GM12878 (cell line): ENCODE results near the gene MRPS23. TPM values are rescaled to one million over a fixed set of nuclear protein-coding genes. Genes with fewer than 3 reads are reported as not detected.

Source experiments
- ATAC-seq: fragments of 200-7000 bp; cut with Tn5 transposase; 3 replicates; pipeline ENCODE4 v1.9.1; 2020; ENCODE audit warnings: mild to moderate bottlenecking, moderate library complexity
- BruUV-seq: library from RNA; stranded (reverse); fragments of 400-500 nt; replicated peaks from 2 replicates; lab custom pipeline; 2021; lab: Mats Ljungman, UMichigan
- CTCF ChIA-PET: fragments of 300-600 bp; sonication (Branson Sonifier 250); formaldehyde crosslinking; extraction: SDS; loops from one replicate; lab custom pipeline; 2021; ENCODE audit warnings: inconsistent platforms; lab: Yijun Ruan, JAX
- POLR2A ChIA-PET: fragments of 350-600 bp; formaldehyde crosslinking; extraction: SDS; loops from one replicate; lab custom pipeline; 2021; ENCODE audit warnings: inconsistent platforms; lab: Charles Lee
- RAD21 ChIA-PET: fragments of 300-600 bp; sonication (Branson Sonifier 250); formaldehyde crosslinking; loops from one replicate; lab custom pipeline; 2023; ENCODE audit warnings: antibody characterized with exemption; ENCODE audit not compliant: unreplicated experiment; lab: Charles Lee
- SMC1A ChIA-PET: fragments of 300-600 bp; sonication (Branson Sonifier 250); formaldehyde crosslinking; loops from one replicate; lab custom pipeline; 2023; ENCODE audit not compliant: unreplicated experiment, uncharacterized antibody; lab: Charles Lee
- DNase-seq: peaks from one replicate; pipeline ENCODE4 v3.0.0-alpha.2; 2011; ENCODE audit warnings: low read depth, low spot score
- FAIRE-seq: peaks from 3 replicates; lab custom pipeline; 2011; peaks lifted over from hg19 to GRCh38; lab: Jason Lieb, UNC
- H2AFZ ChIP-seq: 2 replicates; pipeline ENCODE4 v1.6.0; 2011; ENCODE audit warnings: low read depth, low read length, control low read depth; ENCODE audit not compliant: control insufficient read depth
- H3K27ac ChIP-seq: 2 replicates; pipeline ENCODE4 v1.5.1; 2011; ENCODE audit warnings: control low read depth; ENCODE audit not compliant: control insufficient read depth, insufficient read depth
- H3K27me3 ChIP-seq, 2 experiments: replicated peaks in 1 of 2; 2 replicates each; pipeline versions ENCODE4 v1.6.0 to v1.6.1; 2011; ENCODE audit warnings: low read length in 1 of 2; ENCODE audit not compliant: control insufficient read depth in 2 of 2, insufficient read depth in 2 of 2
- H3K36me3 ChIP-seq, 2 experiments: 2 replicates each; pipeline ENCODE4 v1.5.1; 2011; ENCODE audit warnings: low read length in 1 of 2; ENCODE audit not compliant: control insufficient read depth in 2 of 2, insufficient read depth in 2 of 2
- H3K4me1 ChIP-seq: 2 replicates; pipeline ENCODE4 v1.6.1; 2011; ENCODE audit warnings: mild to moderate bottlenecking, low read length, moderate library complexity, mixed read lengths; ENCODE audit not compliant: control insufficient read depth, insufficient read depth
- H3K4me2 ChIP-seq: 2 replicates; pipeline ENCODE4 v1.6.0; 2011; ENCODE audit warnings: control low read depth; ENCODE audit not compliant: control insufficient read depth, insufficient read depth
- H3K4me3 ChIP-seq: fragments of 200-600 bp; sonication (generic); 2 replicates; pipeline ENCODE4 v1.5.1; 2016
- H3K79me2 ChIP-seq: 2 replicates; pipeline ENCODE4 v1.6.0; 2011; ENCODE audit warnings: low read length; ENCODE audit not compliant: control insufficient read depth, insufficient read depth
- H3K9ac ChIP-seq: 2 replicates; pipeline ENCODE4 v1.8.0; 2011; ENCODE audit warnings: low read length, control low read depth, mixed read lengths; ENCODE audit not compliant: control insufficient read depth, insufficient read depth
- H3K9me3 ChIP-seq: replicated peaks from 3 replicates; pipeline ENCODE4 v1.5.1; 2011; ENCODE audit warnings: mild to moderate bottlenecking, low read length; ENCODE audit not compliant: control insufficient read depth, insufficient read depth
- H4K20me1 ChIP-seq: 2 replicates; pipeline ENCODE4 v1.6.0; 2011; ENCODE audit not compliant: control insufficient read depth, insufficient read depth
- BMI1 ChIP-seq: fragments of 450-650 bp; IDR thresholded peaks from 2 replicates; pipeline ENCODE4 v1.6.1; 2016; ENCODE audit warnings: mild to moderate bottlenecking, moderate library complexity, borderline replicate concordance
- HDAC6 ChIP-seq: fragments of 200-600 bp; sonication (generic); IDR thresholded peaks from one replicate; pipeline ENCODE4 v1.8.0; 2017; ENCODE audit warnings: antibody characterized with exemption; ENCODE audit not compliant: unreplicated experiment
- WGBS: methylation state at CpG from one replicate; pipeline ENCODE4 v1.1.6; 2016; ENCODE audit warnings: low lambda C conversion rate; ENCODE audit not compliant: insufficient replicate concordance, insufficient coverage; ENCODE audit errors: missing lambda C conversion rate; 5-methylcytosine and 5-hydroxymethylcytosine counted together
- in situ Hi-C: fragments of 300-500 bp; cut with MboI; formaldehyde crosslinking; loops from 9 replicates; pipeline ENCODE4 v1.14.3; 2018; ENCODE audit warnings: mixed read lengths
- intact Hi-C: fragments of 100-400 bp; cut with micrococcal nuclease; formaldehyde crosslinking; loops from one replicate; pipeline ENCODE4 v1.14.2; 2022; ENCODE audit not compliant: unreplicated experiment
- polyA plus RNA-seq, 11 experiments: library from polyadenylated mRNA; depleted of rRNA in 4 of 11; unstranded in 6 of 11; stranded (reverse) in 5 of 11; fragments of >200 nt; fragmentation: Nextera tagmentation in 4 of 11; fragmentation: Illumina TruSeq in 1 of 11; extraction: Ambion mirVana in 4 of 11; extraction: Trizol in 1 of 11; gene quantifications; 1 replicate in 1 of 11; 2 replicates in 10 of 11; pipeline versions ENCODE4 v1.2.1 to v1.2.3, GENCODE V29; 2011 to 2016; ENCODE audit warnings: inconsistent platforms in 2 of 11, missing spikeins in 2 of 11, low read depth in 1 of 11
- total RNA-seq, 4 experiments: library from RNA; depleted of rRNA in 3 of 4; stranded (reverse); fragments of >200 nt in 3 of 4; fragmentation: Illumina TruSeq in 1 of 4; extraction: Trizol in 1 of 4; gene quantifications; 2 replicates each; pipeline versions ENCODE4 v1.2.1 to v1.2.3, GENCODE V29; 2013 to 2021
- TF ChIP-seq, protein P1 (sequence below): fragments of 450-650 bp; IDR thresholded peaks from 2 replicates; pipeline ENCODE4 v1.6.1; 2017; ENCODE audit warnings: borderline replicate concordance

The MRPS23 gene
- total and polyA plus RNA-seq, 10 of the 15 experiments (the other 5 are each of a cell fraction or from before 2014, with no cell fraction given) = 65.3 to 237 (median 87.9) TPM

DNA sequence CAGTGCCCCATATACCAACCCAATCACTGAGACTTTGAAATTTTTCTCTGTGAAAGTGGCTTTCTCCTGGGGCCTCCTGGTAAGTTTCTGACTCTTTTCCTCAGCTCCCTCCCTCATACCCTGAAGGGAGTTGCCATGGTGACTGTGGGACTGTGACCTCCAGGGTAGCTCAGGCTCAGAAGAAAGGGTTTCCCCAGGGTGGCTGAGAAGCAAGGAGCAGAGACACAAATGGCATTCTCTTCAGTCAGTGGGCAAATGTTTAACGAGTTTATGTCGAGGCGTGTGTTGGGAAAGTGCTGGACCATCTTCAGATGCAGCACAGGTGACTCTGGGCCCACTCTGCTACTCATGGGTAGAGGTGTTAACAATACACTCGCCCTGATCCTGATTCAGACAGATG lies 46.8 kb downstream of the MRPS23 start:
- TF ChIP-seq HDAC6 (no peak), BMI1 (0 out of 2 replicates have a peak, but pooled peaks have one; percentile 34)
- Histone ChIP-seq H3K4me3 (no peak overlapping the region), H3K36me3 (no peaks in the 10 kb centered on the region), H3K4me1 (no peaks in the 10 kb centered on the region), H3K9ac (no peak overlapping the region), H4K20me1 (no peaks in the 10 kb centered on the region), H3K4me2 (no peak overlapping the region), H3K9me3 (no peaks in the 10 kb centered on the region; the same call in 2 of the 3 replicates), H3K27ac (no peak overlapping the region), H3K79me2 (no peaks in the 10 kb centered on the region), H3K27me3 (no peaks in the 10 kb centered on the region), H2AFZ (no peak overlapping the region)
- intact Hi-C loops = no loop called here
- ChIA-PET RAD21 (no interaction called here), SMC1A (no interaction called here), CTCF (interaction anchor here (0.7 to 4.2 kb wide), 3 partner anchors 19 to 47 kb away, joined by 3 to 19 read pairs (median 4); partner anchors contain the start of gene MRPS23), POLR2A (interaction anchor here (0.6 kb wide), 1 partner anchor 204 kb away, joined by 3 read pairs; the partner anchor contains the start of gene SRSF1)
- no peak for DNase-seq
- BruUV-seq = no TSS peak
- in situ Hi-C loops = no loop called here
- ATAC-seq = no peak
- WGBS = 0% methylated on average over 4 of the region's 4 CpGs
- FAIRE-seq = no peak

DNA sequence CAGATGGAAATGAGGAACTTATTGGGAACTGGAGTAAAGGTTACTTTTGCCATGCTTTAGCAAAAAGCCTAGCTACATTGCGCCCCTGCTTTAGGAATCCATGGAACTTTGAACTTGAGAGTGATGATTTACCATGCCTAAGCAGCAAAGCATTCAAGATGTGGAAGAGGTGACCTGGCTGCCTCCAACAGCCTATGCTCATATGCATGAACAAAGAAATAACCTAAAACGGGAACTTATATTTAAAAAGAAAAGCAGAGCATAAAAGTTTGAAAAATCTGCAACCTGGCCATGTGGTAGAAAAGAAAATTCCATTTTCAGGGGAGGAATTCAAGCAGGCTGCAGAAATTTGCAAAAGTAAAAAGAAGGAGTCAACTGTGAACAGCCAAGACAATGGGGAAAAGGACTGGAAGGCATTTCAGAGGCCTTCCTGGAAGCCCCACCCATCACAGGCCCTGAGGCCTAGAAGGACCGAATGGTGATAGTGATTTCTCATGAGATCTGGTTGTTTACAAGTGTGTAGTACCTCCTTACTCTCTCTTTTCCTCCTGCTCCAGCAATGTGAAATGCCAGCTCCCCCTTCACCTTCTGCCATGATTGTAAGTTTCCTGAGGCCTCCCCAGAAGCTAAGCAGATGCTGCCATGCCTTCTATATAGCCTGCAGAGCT lies 48.7 kb downstream of the MRPS23 start:
- ATAC-seq = no peak
- H3K4me2 ChIP-seq = no peak overlapping the region
- TF ChIP-seq, protein P1, sequence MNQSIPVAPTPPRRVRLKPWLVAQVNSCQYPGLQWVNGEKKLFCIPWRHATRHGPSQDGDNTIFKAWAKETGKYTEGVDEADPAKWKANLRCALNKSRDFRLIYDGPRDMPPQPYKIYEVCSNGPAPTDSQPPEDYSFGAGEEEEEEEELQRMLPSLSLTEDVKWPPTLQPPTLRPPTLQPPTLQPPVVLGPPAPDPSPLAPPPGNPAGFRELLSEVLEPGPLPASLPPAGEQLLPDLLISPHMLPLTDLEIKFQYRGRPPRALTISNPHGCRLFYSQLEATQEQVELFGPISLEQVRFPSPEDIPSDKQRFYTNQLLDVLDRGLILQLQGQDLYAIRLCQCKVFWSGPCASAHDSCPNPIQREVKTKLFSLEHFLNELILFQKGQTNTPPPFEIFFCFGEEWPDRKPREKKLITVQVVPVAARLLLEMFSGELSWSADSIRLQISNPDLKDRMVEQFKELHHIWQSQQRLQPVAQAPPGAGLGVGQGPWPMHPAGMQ = no peak
- TF ChIP-seq, all 136 proteins: peak for 0
- POLR2A ChIA-PET = no interaction called here
- H3K27ac ChIP-seq = no peak overlapping the region
- no peaks in the 10 kb centered on the region for H3K79me2 ChIP-seq
- no TSS peak for BruUV-seq
- H3K4me3 ChIP-seq = no peak overlapping the region
- no peak overlapping the region for H3K9ac ChIP-seq
- no peaks in the 10 kb centered on the region for H3K27me3 ChIP-seq
- WGBS = 42% methylated on average over 3 of the region's 3 CpGs
- RAD21 ChIA-PET = interaction anchor here (1.1 kb wide), 1 partner anchor 32 kb away, joined by 3 read pairs; no protein-coding TSS in a partner anchor
- no peak overlapping the region for H2AFZ ChIP-seq
- no peaks in the 10 kb centered on the region for H3K36me3 ChIP-seq
- H3K4me1 ChIP-seq = no peaks in the 10 kb centered on the region
- no peaks in the 10 kb centered on the region for H4K20me1 ChIP-seq
- CTCF ChIA-PET = interaction anchor here (1.2 to 4.2 kb wide), 3 partner anchors 13 to 32 kb away, joined by 4 to 19 read pairs (median 11); no protein-coding TSS in a partner anchor
- intact Hi-C loops (no loop called here), in situ Hi-C loops (no loop called here)
- SMC1A ChIA-PET = interaction anchor here (1.0 kb wide), 1 partner anchor 54 kb away, joined by 4 read pairs; no protein-coding TSS in a partner anchor
- no peak for FAIRE-seq
- DNase-seq = no peak
- H3K9me3 ChIP-seq = no peaks in the 10 kb centered on the region; the same call in 2 of the 3 replicates
